ENCODE measurements around the gene LARP6. TPM values are rescaled to one million over a fixed set of nuclear protein-coding genes. Genes with fewer than 3 reads are reported as not detected.

The LARP6 gene
- total RNA-seq, 1 experiment from 2014 or later: 15.2 TPM

DNA sequence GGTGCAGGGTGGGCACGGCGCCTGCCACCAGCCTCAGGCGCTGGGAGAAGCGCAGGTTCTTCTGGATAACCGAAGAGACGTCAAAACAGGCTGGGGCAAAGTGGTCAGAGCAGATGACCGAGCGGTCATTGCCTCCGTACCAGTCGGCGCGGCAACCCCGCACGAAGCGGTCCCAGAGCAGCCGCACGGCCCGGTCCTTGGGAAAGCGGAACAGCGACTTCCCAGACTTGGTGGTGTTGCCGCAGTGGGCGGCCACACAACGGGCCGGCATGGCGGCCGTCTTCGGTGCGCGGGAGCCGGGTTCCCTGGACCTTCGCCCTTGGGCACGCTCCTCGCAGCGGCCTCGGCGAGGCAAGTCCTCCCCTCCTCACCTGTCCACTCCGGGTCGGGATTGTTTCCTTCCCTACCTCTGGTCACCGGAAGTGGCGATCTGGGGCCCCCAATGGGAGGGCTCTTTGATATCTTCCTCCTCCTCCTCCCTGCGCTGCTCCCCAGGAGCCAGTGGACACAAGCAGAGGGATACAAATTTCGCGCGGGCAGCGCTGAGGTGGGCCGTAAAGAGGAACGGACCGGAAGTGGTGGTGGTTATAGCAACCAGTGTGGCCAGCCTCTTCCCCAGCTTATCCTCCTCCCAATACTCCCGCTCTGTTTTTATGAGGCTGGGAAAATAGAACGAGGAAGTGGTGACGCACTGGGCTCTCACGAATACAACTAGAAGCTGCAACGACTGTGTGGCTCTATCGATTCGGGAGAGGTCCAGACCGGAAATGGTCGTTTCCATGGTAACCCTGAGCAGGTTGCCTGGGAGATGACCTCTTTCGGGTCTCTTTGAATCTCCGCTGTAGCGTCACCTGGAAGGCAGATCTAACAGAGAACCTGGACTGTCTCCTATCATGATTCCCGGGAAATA is 38.3 kb upstream of the LARP6 start, which contains the start of the genes LRRC49 and THAP10 (continued):
- TF ChIP-seq, protein P1, sequence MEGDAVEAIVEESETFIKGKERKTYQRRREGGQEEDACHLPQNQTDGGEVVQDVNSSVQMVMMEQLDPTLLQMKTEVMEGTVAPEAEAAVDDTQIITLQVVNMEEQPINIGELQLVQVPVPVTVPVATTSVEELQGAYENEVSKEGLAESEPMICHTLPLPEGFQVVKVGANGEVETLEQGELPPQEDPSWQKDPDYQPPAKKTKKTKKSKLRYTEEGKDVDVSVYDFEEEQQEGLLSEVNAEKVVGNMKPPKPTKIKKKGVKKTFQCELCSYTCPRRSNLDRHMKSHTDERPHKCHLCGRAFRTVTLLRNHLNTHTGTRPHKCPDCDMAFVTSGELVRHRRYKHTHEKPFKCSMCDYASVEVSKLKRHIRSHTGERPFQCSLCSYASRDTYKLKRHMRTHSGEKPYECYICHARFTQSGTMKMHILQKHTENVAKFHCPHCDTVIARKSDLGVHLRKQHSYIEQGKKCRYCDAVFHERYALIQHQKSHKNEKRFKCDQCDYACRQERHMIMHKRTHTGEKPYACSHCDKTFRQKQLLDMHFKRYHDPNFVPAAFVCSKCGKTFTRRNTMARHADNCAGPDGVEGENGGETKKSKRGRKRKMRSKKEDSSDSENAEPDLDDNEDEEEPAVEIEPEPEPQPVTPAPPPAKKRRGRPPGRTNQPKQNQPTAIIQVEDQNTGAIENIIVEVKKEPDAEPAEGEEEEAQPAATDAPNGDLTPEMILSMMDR (IDR thresholded peaks at IDR 0.05): no peak
- no peak for TF ChIP-seq SMAD4 (CRISPR knock-in tag; IDR thresholded peaks at IDR 0.05)
- no peak for TF ChIP-seq NR3C1 (CRISPR knock-in tag; conservative IDR thresholded peaks at IDR 0.05; ENCODE audit: low read depth)
- TF ChIP-seq IRF2 (CRISPR knock-in tag; IDR thresholded peaks at IDR 0.05; ENCODE audit: borderline replicate concordance, low read depth): no peak
- no peak for TF ChIP-seq CREM (CRISPR knock-in tag; IDR thresholded peaks at IDR 0.05)
- TF ChIP-seq, protein P2, sequence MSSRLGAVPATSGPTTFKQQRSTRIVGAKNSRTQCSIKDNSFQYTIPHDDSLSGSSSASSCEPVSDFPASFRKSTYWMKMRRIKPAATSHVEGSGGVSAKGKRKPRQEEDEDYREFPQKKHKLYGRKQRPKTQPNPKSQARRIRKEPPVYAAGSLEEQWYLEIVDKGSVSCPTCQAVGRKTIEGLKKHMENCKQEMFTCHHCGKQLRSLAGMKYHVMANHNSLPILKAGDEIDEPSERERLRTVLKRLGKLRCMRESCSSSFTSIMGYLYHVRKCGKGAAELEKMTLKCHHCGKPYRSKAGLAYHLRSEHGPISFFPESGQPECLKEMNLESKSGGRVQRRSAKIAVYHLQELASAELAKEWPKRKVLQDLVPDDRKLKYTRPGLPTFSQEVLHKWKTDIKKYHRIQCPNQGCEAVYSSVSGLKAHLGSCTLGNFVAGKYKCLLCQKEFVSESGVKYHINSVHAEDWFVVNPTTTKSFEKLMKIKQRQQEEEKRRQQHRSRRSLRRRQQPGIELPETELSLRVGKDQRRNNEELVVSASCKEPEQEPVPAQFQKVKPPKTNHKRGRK (CRISPR knock-in tag; IDR thresholded peaks at IDR 0.05; ENCODE audit: borderline replicate concordance): no peak
- no peak for TF ChIP-seq PRRX2 (CRISPR knock-in tag; IDR thresholded peaks at IDR 0.05)
- TF ChIP-seq TEAD1 (CRISPR knock-in tag; IDR thresholded peaks at IDR 0.05): 0 out of 2 replicates have a peak, but pooled peaks have one; percentile 13
- TF ChIP-seq, protein P3, sequence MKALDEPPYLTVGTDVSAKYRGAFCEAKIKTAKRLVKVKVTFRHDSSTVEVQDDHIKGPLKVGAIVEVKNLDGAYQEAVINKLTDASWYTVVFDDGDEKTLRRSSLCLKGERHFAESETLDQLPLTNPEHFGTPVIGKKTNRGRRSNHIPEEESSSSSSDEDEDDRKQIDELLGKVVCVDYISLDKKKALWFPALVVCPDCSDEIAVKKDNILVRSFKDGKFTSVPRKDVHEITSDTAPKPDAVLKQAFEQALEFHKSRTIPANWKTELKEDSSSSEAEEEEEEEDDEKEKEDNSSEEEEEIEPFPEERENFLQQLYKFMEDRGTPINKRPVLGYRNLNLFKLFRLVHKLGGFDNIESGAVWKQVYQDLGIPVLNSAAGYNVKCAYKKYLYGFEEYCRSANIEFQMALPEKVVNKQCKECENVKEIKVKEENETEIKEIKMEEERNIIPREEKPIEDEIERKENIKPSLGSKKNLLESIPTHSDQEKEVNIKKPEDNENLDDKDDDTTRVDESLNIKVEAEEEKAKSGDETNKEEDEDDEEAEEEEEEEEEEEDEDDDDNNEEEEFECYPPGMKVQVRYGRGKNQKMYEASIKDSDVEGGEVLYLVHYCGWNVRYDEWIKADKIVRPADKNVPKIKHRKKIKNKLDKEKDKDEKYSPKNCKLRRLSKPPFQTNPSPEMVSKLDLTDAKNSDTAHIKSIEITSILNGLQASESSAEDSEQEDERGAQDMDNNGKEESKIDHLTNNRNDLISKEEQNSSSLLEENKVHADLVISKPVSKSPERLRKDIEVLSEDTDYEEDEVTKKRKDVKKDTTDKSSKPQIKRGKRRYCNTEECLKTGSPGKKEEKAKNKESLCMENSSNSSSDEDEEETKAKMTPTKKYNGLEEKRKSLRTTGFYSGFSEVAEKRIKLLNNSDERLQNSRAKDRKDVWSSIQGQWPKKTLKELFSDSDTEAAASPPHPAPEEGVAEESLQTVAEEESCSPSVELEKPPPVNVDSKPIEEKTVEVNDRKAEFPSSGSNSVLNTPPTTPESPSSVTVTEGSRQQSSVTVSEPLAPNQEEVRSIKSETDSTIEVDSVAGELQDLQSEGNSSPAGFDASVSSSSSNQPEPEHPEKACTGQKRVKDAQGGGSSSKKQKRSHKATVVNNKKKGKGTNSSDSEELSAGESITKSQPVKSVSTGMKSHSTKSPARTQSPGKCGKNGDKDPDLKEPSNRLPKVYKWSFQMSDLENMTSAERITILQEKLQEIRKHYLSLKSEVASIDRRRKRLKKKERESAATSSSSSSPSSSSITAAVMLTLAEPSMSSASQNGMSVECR (CRISPR knock-in tag; IDR thresholded peaks at IDR 0.05; ENCODE audit: borderline replicate concordance): no peak; the same call in 1 of the 2 replicates
- TF ChIP-seq, protein P4, sequence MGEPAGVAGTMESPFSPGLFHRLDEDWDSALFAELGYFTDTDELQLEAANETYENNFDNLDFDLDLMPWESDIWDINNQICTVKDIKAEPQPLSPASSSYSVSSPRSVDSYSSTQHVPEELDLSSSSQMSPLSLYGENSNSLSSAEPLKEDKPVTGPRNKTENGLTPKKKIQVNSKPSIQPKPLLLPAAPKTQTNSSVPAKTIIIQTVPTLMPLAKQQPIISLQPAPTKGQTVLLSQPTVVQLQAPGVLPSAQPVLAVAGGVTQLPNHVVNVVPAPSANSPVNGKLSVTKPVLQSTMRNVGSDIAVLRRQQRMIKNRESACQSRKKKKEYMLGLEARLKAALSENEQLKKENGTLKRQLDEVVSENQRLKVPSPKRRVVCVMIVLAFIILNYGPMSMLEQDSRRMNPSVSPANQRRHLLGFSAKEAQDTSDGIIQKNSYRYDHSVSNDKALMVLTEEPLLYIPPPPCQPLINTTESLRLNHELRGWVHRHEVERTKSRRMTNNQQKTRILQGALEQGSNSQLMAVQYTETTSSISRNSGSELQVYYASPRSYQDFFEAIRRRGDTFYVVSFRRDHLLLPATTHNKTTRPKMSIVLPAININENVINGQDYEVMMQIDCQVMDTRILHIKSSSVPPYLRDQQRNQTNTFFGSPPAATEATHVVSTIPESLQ (CRISPR knock-in tag; IDR thresholded peaks at IDR 0.05): no peak
- no peak for TF ChIP-seq ZBTB21 (CRISPR knock-in tag; IDR thresholded peaks at IDR 0.05; ENCODE audit: borderline replicate concordance)
- TF ChIP-seq, protein P5, sequence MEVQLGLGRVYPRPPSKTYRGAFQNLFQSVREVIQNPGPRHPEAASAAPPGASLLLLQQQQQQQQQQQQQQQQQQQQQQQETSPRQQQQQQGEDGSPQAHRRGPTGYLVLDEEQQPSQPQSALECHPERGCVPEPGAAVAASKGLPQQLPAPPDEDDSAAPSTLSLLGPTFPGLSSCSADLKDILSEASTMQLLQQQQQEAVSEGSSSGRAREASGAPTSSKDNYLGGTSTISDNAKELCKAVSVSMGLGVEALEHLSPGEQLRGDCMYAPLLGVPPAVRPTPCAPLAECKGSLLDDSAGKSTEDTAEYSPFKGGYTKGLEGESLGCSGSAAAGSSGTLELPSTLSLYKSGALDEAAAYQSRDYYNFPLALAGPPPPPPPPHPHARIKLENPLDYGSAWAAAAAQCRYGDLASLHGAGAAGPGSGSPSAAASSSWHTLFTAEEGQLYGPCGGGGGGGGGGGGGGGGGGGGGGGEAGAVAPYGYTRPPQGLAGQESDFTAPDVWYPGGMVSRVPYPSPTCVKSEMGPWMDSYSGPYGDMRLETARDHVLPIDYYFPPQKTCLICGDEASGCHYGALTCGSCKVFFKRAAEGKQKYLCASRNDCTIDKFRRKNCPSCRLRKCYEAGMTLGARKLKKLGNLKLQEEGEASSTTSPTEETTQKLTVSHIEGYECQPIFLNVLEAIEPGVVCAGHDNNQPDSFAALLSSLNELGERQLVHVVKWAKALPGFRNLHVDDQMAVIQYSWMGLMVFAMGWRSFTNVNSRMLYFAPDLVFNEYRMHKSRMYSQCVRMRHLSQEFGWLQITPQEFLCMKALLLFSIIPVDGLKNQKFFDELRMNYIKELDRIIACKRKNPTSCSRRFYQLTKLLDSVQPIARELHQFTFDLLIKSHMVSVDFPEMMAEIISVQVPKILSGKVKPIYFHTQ (CRISPR knock-in tag; IDR thresholded peaks at IDR 0.05): no peak
- TF ChIP-seq, protein P6, sequence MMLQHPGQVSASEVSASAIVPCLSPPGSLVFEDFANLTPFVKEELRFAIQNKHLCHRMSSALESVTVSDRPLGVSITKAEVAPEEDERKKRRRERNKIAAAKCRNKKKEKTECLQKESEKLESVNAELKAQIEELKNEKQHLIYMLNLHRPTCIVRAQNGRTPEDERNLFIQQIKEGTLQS (CRISPR knock-in tag; conservative IDR thresholded peaks at IDR 0.05): no peak

Measured in WTC11 (cell line).